ENCODE measurements around the gene EDN2.

Gene EDN2

DNA sequence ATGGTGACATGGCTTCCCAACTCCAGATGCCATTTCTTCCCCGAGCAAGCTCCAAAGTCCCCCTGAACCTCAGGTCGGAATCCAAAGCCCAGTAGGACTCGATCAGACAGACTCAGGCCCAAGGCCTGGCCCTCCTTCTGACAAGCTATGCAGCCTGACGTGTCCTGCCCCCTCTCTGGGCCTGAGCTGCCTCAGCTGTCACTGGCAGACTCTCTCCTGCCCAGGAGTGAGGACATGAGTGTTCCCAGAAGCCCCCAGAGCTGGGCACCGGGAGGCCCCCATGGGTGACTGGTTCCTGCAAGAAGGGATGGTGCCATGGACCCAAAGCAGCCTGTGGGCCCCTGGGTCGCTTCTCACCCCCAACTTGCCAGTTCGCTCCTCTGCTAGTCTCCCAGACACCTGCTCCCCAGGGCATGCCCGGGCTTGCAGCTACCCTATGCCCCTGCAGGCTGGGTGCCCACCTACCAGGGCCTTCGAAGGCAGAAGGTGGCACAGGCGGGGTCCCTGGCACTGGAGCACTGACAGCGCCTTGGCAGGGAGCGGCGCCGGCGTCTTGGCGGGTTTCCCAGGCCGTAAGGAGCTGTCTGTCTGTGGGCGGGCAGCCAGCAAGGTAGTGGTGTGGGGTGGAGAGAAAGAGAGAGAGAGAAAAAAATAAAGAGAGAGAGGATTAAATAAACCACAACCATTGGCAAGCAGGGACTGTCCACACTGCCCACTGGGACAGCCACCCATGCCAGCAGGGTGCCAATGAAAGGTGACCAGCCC lies 2.3 kb downstream of the EDN2 start:
- WGBS (ENCODE audit: insufficient coverage, insufficient read length), result no CpG with 5 or more reads among the region's 18 CpGs
- no peak for DNase-seq (ENCODE audit: low read depth, low spot score)
- Histone ChIP-seq H3K36me3 (ENCODE audit: control insufficient read depth, insufficient read depth, low read length) (no peaks in the 10 kb centered on the region), H3K27me3 (ENCODE audit: control insufficient read depth, insufficient read depth, low read length) (no peaks in the 10 kb centered on the region), H3K4me1 (ENCODE audit: control insufficient read depth, insufficient read depth, low read length) (peaks cover 6% of the 10 kb centered on the region), H3K4me3 (ENCODE audit: low read length) (no peak overlapping the region), H3K27ac (ENCODE audit: low read length) (no peak overlapping the region), H3K9me3 (ENCODE audit: control insufficient read depth, insufficient read depth, low read length) (no peaks in the 10 kb centered on the region)

DNA sequence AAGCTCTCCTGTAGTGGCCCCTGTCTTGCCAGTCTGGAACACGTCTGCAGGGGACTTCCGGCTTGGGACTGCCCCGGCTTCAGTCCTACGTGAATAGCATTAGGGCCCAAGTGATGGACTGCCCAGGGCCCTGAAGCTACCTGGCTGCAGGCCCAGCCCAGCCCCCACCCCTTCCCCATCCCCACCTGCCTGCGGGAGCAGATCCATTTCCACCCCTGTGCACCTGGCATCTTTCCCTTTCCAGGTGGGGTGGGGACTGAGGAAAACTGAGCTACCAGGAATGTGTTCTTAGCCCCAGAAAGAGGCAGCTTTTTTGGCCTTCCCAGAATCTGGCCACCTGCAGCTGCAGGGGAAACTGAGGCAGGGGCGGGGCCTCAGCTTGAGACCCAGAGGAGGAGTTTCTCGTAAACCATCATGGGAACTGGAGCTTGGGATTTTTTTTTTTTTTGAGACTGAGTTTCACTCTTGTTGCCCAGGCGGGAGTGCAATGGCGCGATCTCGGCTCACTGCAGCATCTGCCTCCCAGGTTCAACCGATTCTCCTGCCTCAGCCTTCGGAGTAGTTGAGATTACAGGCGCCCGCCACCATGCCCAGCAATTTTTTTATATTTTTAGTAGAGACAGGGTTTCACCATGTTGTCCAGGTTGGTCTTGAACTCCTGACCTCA lies 3.2 kb downstream of the EDN2 start:
- Histone ChIP-seq H3K9me3 (ENCODE audit: control insufficient read depth, insufficient read depth, low read length) (no peaks in the 10 kb centered on the region), H3K27ac (ENCODE audit: low read length) (no peak overlapping the region), H3K4me1 (ENCODE audit: control insufficient read depth, insufficient read depth, low read length) (peaks cover 9% of the 10 kb centered on the region), H3K4me3 (ENCODE audit: low read length) (no peak overlapping the region), H3K36me3 (ENCODE audit: control insufficient read depth, insufficient read depth, low read length) (no peaks in the 10 kb centered on the region; the same call in 1 of the 2 replicates), H3K27me3 (ENCODE audit: control insufficient read depth, insufficient read depth, low read length) (no peaks in the 10 kb centered on the region)
- DNase-seq (ENCODE audit: low read depth, low spot score), result no peak
- no CpG with 5 or more reads among the region's 15 CpGs for WGBS (ENCODE audit: insufficient coverage, insufficient read length)

- WGBS (ENCODE audit: insufficient coverage, insufficient read length), result no CpG with 5 or more reads among the region's 10 CpGs
- no peak overlapping the region for H3K4me3 ChIP-seq (ENCODE audit: low read length)
- no peaks in the 10 kb centered on the region for H3K27me3 ChIP-seq (ENCODE audit: control insufficient read depth, insufficient read depth, low read length)
- H3K4me1 ChIP-seq (ENCODE audit: control insufficient read depth, insufficient read depth, low read length), result peaks cover 7% of the 10 kb centered on the region
- H3K36me3 ChIP-seq (ENCODE audit: control insufficient read depth, insufficient read depth, low read length), result no peaks in the 10 kb centered on the region; the same call in 1 of the 2 replicates
- H3K9me3 ChIP-seq (ENCODE audit: control insufficient read depth, insufficient read depth, low read length), result no peaks in the 10 kb centered on the region
- H3K27ac ChIP-seq (ENCODE audit: low read length), result no peak overlapping the region
- DNase-seq (ENCODE audit: low read depth, low spot score), result no peak
Observed at GRCh38 chr1:41480204-41481108, 4.0 kb downstream of the EDN2 start.

- H3K27ac ChIP-seq (ENCODE audit: low read length), result no peak overlapping the region
- DNase-seq (ENCODE audit: low read depth, low spot score), result no peak
- H3K9me3 ChIP-seq (ENCODE audit: control insufficient read depth, insufficient read depth, low read length), result no peaks in the 10 kb centered on the region
- no peaks in the 10 kb centered on the region; the same call in 1 of the 2 replicates for H3K36me3 ChIP-seq (ENCODE audit: control insufficient read depth, insufficient read depth, low read length)
- no peak overlapping the region for H3K4me3 ChIP-seq (ENCODE audit: low read length)
- no CpG with 5 or more reads among the region's 3 CpGs for WGBS (ENCODE audit: insufficient coverage, insufficient read length)
- H3K4me1 ChIP-seq (ENCODE audit: control insufficient read depth, insufficient read depth, low read length), result peaks cover 7% of the 10 kb centered on the region
- H3K27me3 ChIP-seq (ENCODE audit: control insufficient read depth, insufficient read depth, low read length), result no peaks in the 10 kb centered on the region
Observed at GRCh38 chr1:41479808-41480160, 4.7 kb downstream of the EDN2 start.

- Histone ChIP-seq H3K4me3 (ENCODE audit: low read length) (no peak overlapping the region), H3K27me3 (ENCODE audit: control insufficient read depth, insufficient read depth, low read length) (no peaks in the 10 kb centered on the region), H3K36me3 (ENCODE audit: control insufficient read depth, insufficient read depth, low read length) (no peaks in the 10 kb centered on the region; the same call in 1 of the 2 replicates), H3K4me1 (ENCODE audit: control insufficient read depth, insufficient read depth, low read length) (peaks cover 4% of the 10 kb centered on the region), H3K9me3 (ENCODE audit: control insufficient read depth, insufficient read depth, low read length) (no peaks in the 10 kb centered on the region), H3K27ac (ENCODE audit: low read length) (no peak overlapping the region)
- no peak for DNase-seq (ENCODE audit: low read depth, low spot score)
- WGBS (ENCODE audit: insufficient coverage, insufficient read length), result no CpG with 5 or more reads among the region's 19 CpGs
Observed at GRCh38 chr1:41479000-41479807, 5.3 kb downstream of the EDN2 start.

- Histone ChIP-seq H3K27ac (ENCODE audit: low read length) (no peak overlapping the region), H3K9me3 (ENCODE audit: control insufficient read depth, insufficient read depth, low read length) (no peaks in the 10 kb centered on the region), H3K4me3 (ENCODE audit: low read length) (no peak overlapping the region), H3K27me3 (ENCODE audit: control insufficient read depth, insufficient read depth, low read length) (no peaks in the 10 kb centered on the region), H3K36me3 (ENCODE audit: control insufficient read depth, insufficient read depth, low read length) (no peaks in the 10 kb centered on the region; the same call in 1 of the 2 replicates), H3K4me1 (ENCODE audit: control insufficient read depth, insufficient read depth, low read length) (peaks cover 4% of the 10 kb centered on the region)
- WGBS (ENCODE audit: insufficient coverage, insufficient read length), result no CpG with 5 or more reads among the region's 12 CpGs
- no peak for DNase-seq (ENCODE audit: low read depth, low spot score)
Observed at GRCh38 chr1:41478118-41478748, 6.2 kb downstream of the EDN2 start.

- Histone ChIP-seq H3K9me3 (ENCODE audit: control insufficient read depth, insufficient read depth, low read length) (no peaks in the 10 kb centered on the region), H3K27me3 (ENCODE audit: control insufficient read depth, insufficient read depth, low read length) (no peaks in the 10 kb centered on the region), H3K36me3 (ENCODE audit: control insufficient read depth, insufficient read depth, low read length) (no peaks in the 10 kb centered on the region; the same call in 1 of the 2 replicates), H3K4me3 (ENCODE audit: low read length) (no peak overlapping the region), H3K27ac (ENCODE audit: low read length) (no peak overlapping the region), H3K4me1 (ENCODE audit: control insufficient read depth, insufficient read depth, low read length) (peaks cover 4% of the 10 kb centered on the region)
- no peak for DNase-seq (ENCODE audit: low read depth, low spot score)
- WGBS (ENCODE audit: insufficient coverage, insufficient read length), result no CpG with 5 or more reads among the region's 11 CpGs
Observed at GRCh38 chr1:41476807-41477361, 7.6 kb downstream of the EDN2 start.

- WGBS (ENCODE audit: insufficient coverage, insufficient read length), result no CpG with 5 or more reads among the region's 8 CpGs
- no peak overlapping the region for H3K4me3 ChIP-seq (ENCODE audit: low read length)
- H3K4me1 ChIP-seq (ENCODE audit: control insufficient read depth, insufficient read depth, low read length), result peaks cover 4% of the 10 kb centered on the region
- H3K27ac ChIP-seq (ENCODE audit: low read length), result no peak overlapping the region
- DNase-seq (ENCODE audit: low read depth, low spot score), result no peak
- H3K9me3 ChIP-seq (ENCODE audit: control insufficient read depth, insufficient read depth, low read length), result no peaks in the 10 kb centered on the region
- H3K36me3 ChIP-seq (ENCODE audit: control insufficient read depth, insufficient read depth, low read length), result no peaks in the 10 kb centered on the region; the same call in 1 of the 2 replicates
- no peaks in the 10 kb centered on the region for H3K27me3 ChIP-seq (ENCODE audit: control insufficient read depth, insufficient read depth, low read length)
Observed at GRCh38 chr1:41475859-41476567, 8.5 kb downstream of the EDN2 start.

DNA sequence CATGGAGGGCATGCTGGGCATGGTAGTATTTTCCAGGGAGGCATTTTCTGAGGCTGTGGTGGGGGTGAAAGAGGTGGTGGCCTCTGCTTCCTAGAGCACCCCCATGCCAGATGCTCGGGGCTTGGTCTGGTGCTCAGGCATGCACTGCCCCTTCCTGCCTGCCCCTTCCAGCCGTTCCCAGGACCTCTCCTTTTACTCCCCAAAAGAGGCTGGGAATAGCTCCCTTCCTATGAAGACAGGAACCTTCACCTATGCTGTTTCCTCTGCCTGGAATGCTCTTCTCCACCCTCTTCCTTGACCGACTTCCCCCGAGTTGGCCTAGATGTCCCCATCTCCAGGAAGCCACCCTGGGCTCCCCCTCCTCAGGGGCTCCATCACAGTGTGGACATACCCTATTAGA lies 9.1 kb downstream of the EDN2 start:
- Histone ChIP-seq H3K27me3 (ENCODE audit: control insufficient read depth, insufficient read depth, low read length) (no peaks in the 10 kb centered on the region), H3K27ac (ENCODE audit: low read length) (no peak overlapping the region), H3K9me3 (ENCODE audit: control insufficient read depth, insufficient read depth, low read length) (no peaks in the 10 kb centered on the region), H3K4me3 (ENCODE audit: low read length) (no peak overlapping the region), H3K4me1 (ENCODE audit: control insufficient read depth, insufficient read depth, low read length) (peaks cover 4% of the 10 kb centered on the region), H3K36me3 (ENCODE audit: control insufficient read depth, insufficient read depth, low read length) (no peaks in the 10 kb centered on the region; the same call in 1 of the 2 replicates)
- WGBS (ENCODE audit: insufficient coverage, insufficient read length), result no CpG with 5 or more reads among the region's 4 CpGs
- DNase-seq (ENCODE audit: low read depth, low spot score), result no peak

Measured in iPS DF 6.9 (cell line).